Left lung (tissue), 10 donors: ENCODE data around the gene PRUNE1. TPM values are rescaled to one million over a fixed set of nuclear protein-coding genes. Genes with fewer than 3 reads are reported as not detected.
A peak's percentile ranks its signal among the peaks of the same experiment; 100 is the strongest.

Source experiments
- ATAC-seq: fragments of 200-7000 bp; cut with Tn5 transposase; one replicate; pipeline ENCODE4 v1.9.1; 2020; ENCODE audit warnings: moderate library complexity
- DNase-seq, 4 donors: peaks; one replicate each; pipeline ENCODE4 v3.0.0-alpha.2; 2013 to 2020
- H3K27ac ChIP-seq, 2 donors: fragments of 200-600 bp; sonication (generic) in 1 of 2; one replicate each; pipeline versions ENCODE4 v1.5.0 to v1.8.0; 2020 to 2021
- H3K27me3 ChIP-seq, 2 donors: fragments of 200-600 bp; sonication (generic) in 1 of 2; one replicate each; pipeline versions ENCODE4 v1.5.0 to v1.8.0; 2020 to 2021
- H3K36me3 ChIP-seq, 2 donors: fragments of 200-600 bp; sonication (generic) in 1 of 2; one replicate each; pipeline versions ENCODE4 v1.5.0 to v1.8.0; 2020 to 2021
- H3K4me1 ChIP-seq, 2 donors: fragments of 200-600 bp; one replicate each; pipeline ENCODE4 v1.8.0; 2021
- H3K4me3 ChIP-seq, 2 donors: fragments of 200-600 bp; sonication (generic) in 1 of 2; one replicate each; pipeline versions ENCODE4 v1.5.0 to v1.8.0; 2020 to 2021; ENCODE audit warnings: mild to moderate bottlenecking in 1 of 2
- H3K9me3 ChIP-seq, 2 donors: fragments of 200-600 bp; sonication (generic) in 1 of 2; one replicate each; pipeline versions ENCODE4 v1.5.0 to v1.8.0; 2020 to 2021
- intact Hi-C, 2 donors: fragments of 100-400 bp; cut with DNase I; formaldehyde crosslinking; loops; one replicate each; pipeline versions ENCODE4 v1.11.2 to v1.14.2; 2022
- polyA plus RNA-seq, 6 donors: library from polyadenylated mRNA; unstranded; fragments of 120-200 nt; gene quantifications; one replicate each; pipeline ENCODE4 v1.2.1, GENCODE V29; 2013; ENCODE audit not compliant: insufficient read length in 6 of 6
- total RNA-seq, 2 donors: library from RNA; stranded (reverse); fragmentation: NEBNext Ultra II Directional; extraction: Animal tissue kit (Norgen Biotek cat#: 25700); gene quantifications; one replicate each; pipeline ENCODE4 v1.2.1, GENCODE V29; 2021
- TF ChIP-seq, protein P1 (sequence below), 2 donors: fragments of 200-600 bp; sonication (generic) in 1 of 2; IDR thresholded peaks; one replicate each; pipeline versions ENCODE4 v1.5.0 to v1.8.0; 2021; ENCODE audit warnings: antibody characterized with exemption in 2 of 2
- donor health status: DM: no; HTN: yes; CAD: no.
- donor health status: DM: no; HTN: no; CAD: no.

Gene PRUNE1
- total and polyA plus RNA-seq, 8 donors = 15.1 to 42.7 (median 38.6) TPM

DNA sequence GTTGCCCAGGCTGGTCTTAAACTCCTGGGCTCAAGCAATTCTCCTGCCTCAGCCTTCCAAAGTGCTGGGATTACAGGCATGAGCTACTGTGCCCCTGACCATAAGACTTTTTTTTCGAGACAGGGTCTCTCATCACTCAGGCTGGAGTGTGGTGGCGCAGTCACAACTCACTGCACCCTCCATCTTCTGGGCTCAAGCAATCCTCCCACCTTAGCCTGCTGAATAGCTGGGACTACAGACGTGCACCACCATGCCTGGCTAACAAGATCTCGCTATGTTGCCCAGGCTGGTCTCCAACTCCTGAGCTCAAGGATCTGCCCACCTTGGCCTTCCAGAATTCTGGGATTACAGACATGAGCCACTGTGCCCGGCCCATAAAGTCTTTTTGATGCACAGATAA lies 41.2 kb downstream of the PRUNE1 start:
- no peaks in the 10 kb centered on the region for H3K27me3 ChIP-seq
- H3K27ac ChIP-seq = no peak overlapping the region
- no peaks in the 10 kb centered on the region for H3K9me3 ChIP-seq
- TF ChIP-seq, protein P1, sequence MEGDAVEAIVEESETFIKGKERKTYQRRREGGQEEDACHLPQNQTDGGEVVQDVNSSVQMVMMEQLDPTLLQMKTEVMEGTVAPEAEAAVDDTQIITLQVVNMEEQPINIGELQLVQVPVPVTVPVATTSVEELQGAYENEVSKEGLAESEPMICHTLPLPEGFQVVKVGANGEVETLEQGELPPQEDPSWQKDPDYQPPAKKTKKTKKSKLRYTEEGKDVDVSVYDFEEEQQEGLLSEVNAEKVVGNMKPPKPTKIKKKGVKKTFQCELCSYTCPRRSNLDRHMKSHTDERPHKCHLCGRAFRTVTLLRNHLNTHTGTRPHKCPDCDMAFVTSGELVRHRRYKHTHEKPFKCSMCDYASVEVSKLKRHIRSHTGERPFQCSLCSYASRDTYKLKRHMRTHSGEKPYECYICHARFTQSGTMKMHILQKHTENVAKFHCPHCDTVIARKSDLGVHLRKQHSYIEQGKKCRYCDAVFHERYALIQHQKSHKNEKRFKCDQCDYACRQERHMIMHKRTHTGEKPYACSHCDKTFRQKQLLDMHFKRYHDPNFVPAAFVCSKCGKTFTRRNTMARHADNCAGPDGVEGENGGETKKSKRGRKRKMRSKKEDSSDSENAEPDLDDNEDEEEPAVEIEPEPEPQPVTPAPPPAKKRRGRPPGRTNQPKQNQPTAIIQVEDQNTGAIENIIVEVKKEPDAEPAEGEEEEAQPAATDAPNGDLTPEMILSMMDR (IDR thresholded peaks at IDR 0.05) = no peak
- ATAC-seq = no peak
- peaks cover 11 to 43% of the 10 kb centered on the region in 2 donors for H3K36me3 ChIP-seq
- DNase-seq = no peak
- H3K4me1 ChIP-seq = peaks cover 6 to 28% of the 10 kb centered on the region in 2 donors
- intact Hi-C loops = no loop called here
- H3K4me3 ChIP-seq = no peak overlapping the region

DNA sequence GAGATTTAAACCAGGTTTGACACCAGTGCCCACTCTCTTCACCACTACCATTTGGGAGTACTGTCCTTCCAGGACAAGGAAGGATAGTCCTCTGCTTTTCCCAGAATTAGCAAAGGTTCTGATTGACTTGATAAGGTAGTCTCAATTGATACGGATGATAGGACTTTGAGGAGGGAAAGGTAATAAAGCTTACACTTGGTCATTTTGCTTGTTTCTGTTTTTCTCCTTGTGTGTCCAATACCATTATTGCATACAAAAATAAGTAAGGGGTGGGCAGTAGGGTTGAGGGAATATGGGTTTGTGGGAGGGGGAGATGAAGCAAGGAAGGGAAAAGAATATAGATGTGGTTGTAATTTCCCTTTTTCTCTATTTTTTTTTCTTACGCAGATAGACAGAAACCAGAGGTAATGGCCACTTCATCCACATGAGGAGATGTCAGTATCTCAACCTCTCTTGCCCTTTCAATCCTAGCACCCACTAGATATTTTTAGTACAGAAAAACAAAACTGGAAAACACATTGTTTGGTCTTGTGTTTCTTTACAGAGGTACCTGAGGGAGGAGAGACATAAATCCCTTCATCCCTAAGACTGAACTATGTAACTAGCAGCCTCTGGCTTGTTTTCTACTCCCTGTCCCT lies 41.9 kb downstream of the PRUNE1 start:
- intact Hi-C loops = no loop called here
- Histone ChIP-seq H3K4me1 (peaks cover 6 to 31% of the 10 kb centered on the region in 2 donors), H3K27me3 (no peaks in the 10 kb centered on the region), H3K36me3 (peaks cover 12 to 50% of the 10 kb centered on the region in 2 donors), H3K4me3 (no peak overlapping the region), H3K9me3 (no peaks in the 10 kb centered on the region), H3K27ac (no peak overlapping the region)
- no peak for ATAC-seq
- no peak for DNase-seq
- TF ChIP-seq, protein P1 (IDR thresholded peaks at IDR 0.05) = no peak

GRCh38 chr1:151051356-151052009 lies 43.2 kb downstream of the PRUNE1 start:
- no peaks in the 10 kb centered on the region for H3K9me3 ChIP-seq
- TF ChIP-seq, protein P1 (IDR thresholded peaks at IDR 0.05) = no peak
- H3K36me3 ChIP-seq = peaks cover 12 to 64% of the 10 kb centered on the region in 2 donors
- peaks cover 14 to 44% of the 10 kb centered on the region in 2 donors for H3K4me1 ChIP-seq
- H3K27me3 ChIP-seq = no peaks in the 10 kb centered on the region
- ATAC-seq (no peak), DNase-seq (no peak)
- no peak overlapping the region for H3K27ac ChIP-seq
- intact Hi-C loops = no loop called here
- H3K4me3 ChIP-seq = no peak overlapping the region

GRCh38 chr1:151054971-151055547 lies 46.8 kb downstream of the PRUNE1 start:
- TF ChIP-seq, protein P1 (IDR thresholded peaks at IDR 0.05) = no peak
- Histone ChIP-seq H3K27ac (peak overlapping the region in 1 of 2 donors; percentile 89), H3K9me3 (no peaks in the 10 kb centered on the region), H3K36me3 (peaks cover 12 to 65% of the 10 kb centered on the region in 2 donors), H3K27me3 (no peaks in the 10 kb centered on the region), H3K4me3 (no peak overlapping the region), H3K4me1 (peaks cover 18 to 45% of the 10 kb centered on the region in 2 donors)
- ATAC-seq = no peak
- DNase-seq = no peak
- intact Hi-C loops = no loop called here

GRCh38 chr1:151055581-151055980 lies 47.3 kb downstream of the PRUNE1 start:
- TF ChIP-seq, protein P1 (IDR thresholded peaks at IDR 0.05) = no peak
- peaks cover 18 to 50% of the 10 kb centered on the region in 2 donors for H3K4me1 ChIP-seq
- no peak for DNase-seq
- intact Hi-C loops = no loop called here
- no peaks in the 10 kb centered on the region for H3K9me3 ChIP-seq
- H3K36me3 ChIP-seq = peaks cover 12 to 60% of the 10 kb centered on the region in 2 donors
- H3K4me3 ChIP-seq = peak overlapping the region in 1 of 2 donors; percentile 94
- H3K27ac ChIP-seq = peak overlapping the region; percentile 36 to 89
- no peak for ATAC-seq
- no peaks in the 10 kb centered on the region for H3K27me3 ChIP-seq
